ENCODE measurements around the gene MOAP1. TPM values are rescaled to one million over a fixed set of nuclear protein-coding genes. Genes with fewer than 3 reads are reported as not detected.
A peak's percentile ranks its signal among the peaks of the same experiment; 100 is the strongest.
"Not testable (repeated sequence)": the region's sequence is repeated elsewhere in the genome, so short reads cannot be mapped to it uniquely, and the experiment has no call there.

The MOAP1 gene, protein sequence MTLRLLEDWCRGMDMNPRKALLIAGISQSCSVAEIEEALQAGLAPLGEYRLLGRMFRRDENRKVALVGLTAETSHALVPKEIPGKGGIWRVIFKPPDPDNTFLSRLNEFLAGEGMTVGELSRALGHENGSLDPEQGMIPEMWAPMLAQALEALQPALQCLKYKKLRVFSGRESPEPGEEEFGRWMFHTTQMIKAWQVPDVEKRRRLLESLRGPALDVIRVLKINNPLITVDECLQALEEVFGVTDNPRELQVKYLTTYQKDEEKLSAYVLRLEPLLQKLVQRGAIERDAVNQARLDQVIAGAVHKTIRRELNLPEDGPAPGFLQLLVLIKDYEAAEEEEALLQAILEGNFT
- 61.1 TPM for total RNA-seq
- long read RNA-seq, transcript MOAP1-201 (3 exons, 2,441 nt) = major isoform, 101 of 110 reads
- long read RNA-seq, transcript MOAP1-202 (2 exons, 2,529 nt) = minor isoform, 6 of 110 reads
- long read RNA-seq, partial matches to known transcripts = 0 of 110 reads
- long read RNA-seq, other reads (novel, unspliced or antisense) = 3 of 110 reads

GRCh38 chr14:93184391-93185348, at the start of gene MOAP1, which contains the start of gene LYSET:
Gene MOAP1 (minus strand): TSS chr14:93184897. CDS start chr14:93184242, 655 bp downstream.
Gene LYSET (plus strand): TSS chr14:93185317. CDS start chr14:93185406, 89 bp downstream.
- peaks cover 41% of the 10 kb centered on the region for H3K36me3 ChIP-seq

GRCh38 chr14:93233078-93233477, 48.4 kb upstream of the MOAP1 start:
- DNase-seq; H3K4me3 ChIP-seq; intact Hi-C loops (cut with micrococcal nuclease); H3K9me3 ChIP-seq (replicated peaks); H3K27ac ChIP-seq (replicated peaks); H3K4me1 ChIP-seq; H3K27me3 ChIP-seq (ENCODE audit: low read depth): not testable (repeated sequence)
- H3K36me3 ChIP-seq = peaks cover 16% of the 10 kb centered on the region

More at GRCh38 chr14:93184391-93185348, at the start of gene MOAP1, which contains the start of gene LYSET:
- intact Hi-C loops (cut with micrococcal nuclease) = no loop called here
- H3K27ac ChIP-seq (replicated peaks) = peak within 1 kb of the TSS; percentile 97
- peak within 1 kb of the TSS; percentile 91 for H3K4me3 ChIP-seq
- H3K9me3 ChIP-seq (replicated peaks) = no peaks in the 10 kb centered on the region
- TF ChIP-seq CTCF (IDR thresholded peaks at IDR 0.05; ENCODE audit: borderline replicate concordance) = peak; percentile 45
- DNase-seq = peak; percentile 87
- peaks cover 44% of the 10 kb centered on the region for H3K4me1 ChIP-seq
- no peaks in the 10 kb centered on the region for H3K27me3 ChIP-seq (ENCODE audit: low read depth)

- no peak for TF ChIP-seq CTCF (IDR thresholded peaks at IDR 0.05; ENCODE audit: borderline replicate concordance)
- no peak for DNase-seq
These were observed 47.5 kb upstream of the MOAP1 start for GRCh38 chr14:93232159-93232558.

GRCh38 chr14:93231129-93231979, 46.7 kb upstream of the MOAP1 start:
- no peak overlapping the region for H3K27ac ChIP-seq (replicated peaks)
- peaks cover 29% of the 10 kb centered on the region for H3K36me3 ChIP-seq
- no peaks in the 10 kb centered on the region for H3K9me3 ChIP-seq (replicated peaks)
- peak overlapping the region; percentile 64 for H3K4me3 ChIP-seq
- intact Hi-C loops (cut with micrococcal nuclease) = no loop called here
- TF ChIP-seq CTCF (IDR thresholded peaks at IDR 0.05; ENCODE audit: borderline replicate concordance) = no peak
- H3K4me1 ChIP-seq = peaks cover 5% of the 10 kb centered on the region
- DNase-seq = peak; percentile 17
- H3K27me3 ChIP-seq (ENCODE audit: low read depth) = no peaks in the 10 kb centered on the region

More at GRCh38 chr14:93232159-93232558, 47.5 kb upstream of the MOAP1 start:
- intact Hi-C loops (cut with micrococcal nuclease) = no loop called here
- no peak overlapping the region for H3K27ac ChIP-seq (replicated peaks)
- H3K36me3 ChIP-seq = peaks cover 25% of the 10 kb centered on the region
- H3K4me3 ChIP-seq = peak overlapping the region; percentile 64
- no peaks in the 10 kb centered on the region for H3K27me3 ChIP-seq (ENCODE audit: low read depth)
- peaks cover 5% of the 10 kb centered on the region for H3K4me1 ChIP-seq
- no peaks in the 10 kb centered on the region for H3K9me3 ChIP-seq (replicated peaks)

DNA sequence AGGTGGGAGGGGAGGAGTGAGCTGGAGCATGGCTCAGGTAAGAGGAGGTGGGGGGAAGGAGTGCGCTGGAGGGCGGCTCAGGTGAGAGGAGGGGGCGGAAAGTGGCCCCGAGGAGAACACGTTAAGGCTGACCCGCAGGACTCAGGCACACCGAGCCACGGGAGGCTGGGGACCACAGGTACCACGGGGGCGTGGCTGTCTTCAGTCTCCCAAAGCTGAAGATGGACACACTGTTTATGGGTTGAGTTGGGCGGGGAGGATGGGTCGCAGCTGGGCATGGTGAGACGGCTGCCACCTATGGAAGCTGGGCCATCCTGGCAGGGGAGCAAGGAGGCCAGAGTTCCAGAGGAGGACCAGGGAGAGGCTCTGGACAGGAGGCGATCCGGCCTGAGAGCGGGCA, 45.8 kb upstream of the MOAP1 start:
- H3K27ac ChIP-seq (replicated peaks) = no peak overlapping the region
- intact Hi-C loops (cut with micrococcal nuclease) = no loop called here
- peaks cover 5% of the 10 kb centered on the region for H3K4me1 ChIP-seq
- H3K36me3 ChIP-seq = peaks cover 37% of the 10 kb centered on the region
- TF ChIP-seq CTCF (IDR thresholded peaks at IDR 0.05; ENCODE audit: borderline replicate concordance) = no peak
- no peaks in the 10 kb centered on the region for H3K27me3 ChIP-seq (ENCODE audit: low read depth)
- DNase-seq = no peak
- H3K9me3 ChIP-seq (replicated peaks) = no peaks in the 10 kb centered on the region
- peak overlapping the region; percentile 64 for H3K4me3 ChIP-seq
